Measurements from ENCODE around the gene PPP1R14D. TPM values are rescaled to one million over a fixed set of nuclear protein-coding genes. Genes with fewer than 3 reads are reported as not detected.

The PPP1R14D gene
- total RNA-seq, 4 donors from 2014 or later, result 0.51 TPM; not detected in 3

GRCh38 chr15:40872791-40873693 lies 44.5 kb upstream of the PPP1R14D start:
- Histone ChIP-seq H3K4me3 (peak overlapping the region; percentile 51 to 68 (median 58)), H3K4me1 (no peaks in the 10 kb centered on the region), H3K27ac (no peak overlapping the region), H3K36me3 (no peaks in the 10 kb centered on the region), H3K9me3 (no peaks in the 10 kb centered on the region), H3K27me3 (peaks cover 0 to 11% (median 11%) of the 10 kb centered on the region in 3 donors)
- DNase-seq (no peak), ATAC-seq (no peak)
- TF ChIP-seq POLR2A (IDR thresholded peaks at IDR 0.05), result no peak
- TF ChIP-seq, protein P1, sequence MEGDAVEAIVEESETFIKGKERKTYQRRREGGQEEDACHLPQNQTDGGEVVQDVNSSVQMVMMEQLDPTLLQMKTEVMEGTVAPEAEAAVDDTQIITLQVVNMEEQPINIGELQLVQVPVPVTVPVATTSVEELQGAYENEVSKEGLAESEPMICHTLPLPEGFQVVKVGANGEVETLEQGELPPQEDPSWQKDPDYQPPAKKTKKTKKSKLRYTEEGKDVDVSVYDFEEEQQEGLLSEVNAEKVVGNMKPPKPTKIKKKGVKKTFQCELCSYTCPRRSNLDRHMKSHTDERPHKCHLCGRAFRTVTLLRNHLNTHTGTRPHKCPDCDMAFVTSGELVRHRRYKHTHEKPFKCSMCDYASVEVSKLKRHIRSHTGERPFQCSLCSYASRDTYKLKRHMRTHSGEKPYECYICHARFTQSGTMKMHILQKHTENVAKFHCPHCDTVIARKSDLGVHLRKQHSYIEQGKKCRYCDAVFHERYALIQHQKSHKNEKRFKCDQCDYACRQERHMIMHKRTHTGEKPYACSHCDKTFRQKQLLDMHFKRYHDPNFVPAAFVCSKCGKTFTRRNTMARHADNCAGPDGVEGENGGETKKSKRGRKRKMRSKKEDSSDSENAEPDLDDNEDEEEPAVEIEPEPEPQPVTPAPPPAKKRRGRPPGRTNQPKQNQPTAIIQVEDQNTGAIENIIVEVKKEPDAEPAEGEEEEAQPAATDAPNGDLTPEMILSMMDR (IDR thresholded peaks at IDR 0.05 in 4 of 5, conservative IDR thresholded peaks at IDR 0.05 in 1 of 5), result no peak
- intact Hi-C loops (cut with DNase I; ENCODE audit: low total_unique reads), result no loop called here
- in situ Hi-C loops (cut with MboI; ENCODE audit: low sequenced_read_pairs in 4 of 4), result no loop called here

- in situ Hi-C loops (cut with MboI; ENCODE audit: low sequenced_read_pairs in 4 of 4) (no loop called here), intact Hi-C loops (cut with DNase I; ENCODE audit: low total_unique reads) (no loop called here)
- Histone ChIP-seq H3K4me1 (no peaks in the 10 kb centered on the region), H3K9me3 (no peaks in the 10 kb centered on the region), H3K36me3 (no peaks in the 10 kb centered on the region), H3K4me3 (no peak overlapping the region), H3K27me3 (peaks cover 0 to 11% (median 11%) of the 10 kb centered on the region in 3 donors), H3K27ac (no peak overlapping the region)
- TF ChIP-seq POLR2A (IDR thresholded peaks at IDR 0.05), result no peak
- TF ChIP-seq, protein P1 (IDR thresholded peaks at IDR 0.05 in 4 of 5, conservative IDR thresholded peaks at IDR 0.05 in 1 of 5), result no peak
- ATAC-seq (no peak), DNase-seq (no peak)
Observed at GRCh38 chr15:40871749-40872617, 43.5 kb upstream of the PPP1R14D start.

DNA sequence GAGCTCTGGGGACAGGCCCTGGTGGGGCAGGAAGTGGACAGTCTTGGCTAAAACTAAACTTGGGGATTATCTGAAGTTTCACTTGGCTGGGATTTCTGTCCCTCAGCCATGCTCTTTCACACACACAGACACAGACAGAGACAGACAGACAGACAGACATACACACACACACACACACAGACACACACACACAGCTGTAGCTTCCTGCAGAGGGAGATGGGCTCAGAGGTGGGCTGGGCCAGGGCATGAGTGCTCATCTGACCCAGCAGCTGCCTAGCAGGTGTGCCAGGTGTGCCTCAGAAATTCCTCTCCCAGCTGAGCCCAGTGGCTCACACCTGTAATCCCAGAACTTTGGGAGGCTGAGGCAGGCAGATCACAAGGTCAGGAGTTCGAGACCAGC lies 42.2 kb upstream of the PPP1R14D start:
- Histone ChIP-seq H3K27me3 (peaks cover 0 to 11% (median 11%) of the 10 kb centered on the region in 3 donors), H3K27ac (no peak overlapping the region), H3K4me1 (no peaks in the 10 kb centered on the region), H3K4me3 (no peak overlapping the region), H3K36me3 (no peaks in the 10 kb centered on the region), H3K9me3 (no peaks in the 10 kb centered on the region)
- ATAC-seq (no peak), DNase-seq (no peak)
- in situ Hi-C loops (cut with MboI; ENCODE audit: low sequenced_read_pairs in 4 of 4) (no loop called here), intact Hi-C loops (cut with DNase I; ENCODE audit: low total_unique reads) (no loop called here)
- no peak for TF ChIP-seq POLR2A (IDR thresholded peaks at IDR 0.05)
- TF ChIP-seq, protein P1 (IDR thresholded peaks at IDR 0.05 in 4 of 5, conservative IDR thresholded peaks at IDR 0.05 in 1 of 5), result no peak

DNA sequence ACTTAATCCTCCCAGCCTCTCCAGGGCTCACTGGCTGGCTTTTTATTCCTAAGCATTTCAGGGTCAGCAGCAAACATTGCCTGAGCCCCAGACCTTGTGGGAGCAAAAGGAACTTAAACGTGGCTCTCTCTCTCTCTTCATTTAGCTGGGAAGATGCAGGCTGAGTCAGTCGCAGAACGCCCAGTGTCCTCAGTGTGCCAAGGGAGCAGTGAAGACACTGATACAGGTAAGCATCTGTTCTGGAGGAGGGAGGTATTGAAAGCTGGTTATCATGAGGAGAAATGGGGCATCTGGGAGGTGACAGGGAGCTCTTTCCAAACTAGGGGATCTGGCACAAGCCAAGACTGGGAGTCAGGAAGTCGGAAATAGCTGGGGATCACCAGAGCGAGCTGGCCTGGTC lies 41.2 kb upstream of the PPP1R14D start:
- H3K27ac ChIP-seq, result no peak overlapping the region
- peaks cover 0 to 11% (median 11%) of the 10 kb centered on the region in 3 donors for H3K27me3 ChIP-seq
- no peaks in the 10 kb centered on the region for H3K9me3 ChIP-seq
- no peaks in the 10 kb centered on the region for H3K4me1 ChIP-seq
- ATAC-seq, result no peak
- in situ Hi-C loops (cut with MboI; ENCODE audit: low sequenced_read_pairs in 4 of 4) (no loop called here), intact Hi-C loops (cut with DNase I; ENCODE audit: low total_unique reads) (no loop called here)
- no peak for DNase-seq
- TF ChIP-seq, protein P1 (IDR thresholded peaks at IDR 0.05 in 4 of 5, conservative IDR thresholded peaks at IDR 0.05 in 1 of 5), result no peak
- TF ChIP-seq POLR2A (IDR thresholded peaks at IDR 0.05), result no peak
- no peaks in the 10 kb centered on the region for H3K36me3 ChIP-seq
- no peak overlapping the region for H3K4me3 ChIP-seq

Measured in gastrocnemius medialis (tissue), 4 donors.